GM12892 (cell line): ENCODE data around the gene MACROD2.

Source experiments
- POLR2A ChIP-seq: IDR thresholded peaks from 2 replicates; pipeline ENCODE4 v1.6.1; 2011; ENCODE audit warnings: low read depth, low read length, control low read depth
- POLR2AphosphoS5 ChIP-seq: IDR thresholded peaks from 2 replicates; pipeline ENCODE4 v1.6.1; 2011; ENCODE audit warnings: low read depth, low read length, control low read depth

DNA sequence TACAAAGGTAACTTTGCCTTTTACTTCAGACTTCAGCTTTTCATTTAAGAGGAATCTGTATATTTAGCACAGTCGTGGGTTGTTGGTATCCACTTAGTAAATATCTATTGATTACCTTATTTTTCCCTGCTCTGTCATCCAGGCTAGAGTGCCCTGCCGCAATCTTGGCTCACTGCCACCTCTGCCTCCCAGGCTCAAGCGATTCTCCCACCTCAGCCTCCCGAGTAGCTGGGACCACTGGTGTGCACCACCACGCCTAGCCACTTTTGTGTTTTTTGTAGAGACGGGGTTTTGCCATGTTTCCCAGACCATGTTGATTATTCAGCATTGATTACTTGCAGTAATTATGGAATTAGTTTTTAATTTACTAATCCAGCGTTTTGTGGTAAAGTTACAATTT lies 41.3 kb downstream of the MACROD2 start:
- TF ChIP-seq POLR2AphosphoS5 (no peak), POLR2A (no peak)
